Left ventricle myocardium inferior (tissue), 1 donor: Measurements from ENCODE around the gene CD99L2. TPM values are rescaled to one million over a fixed set of nuclear protein-coding genes. Genes with fewer than 3 reads are reported as not detected.

Source experiments
- DNase-seq: peaks from one replicate; pipeline ENCODE4 v3.0.0-alpha.2; 2020
- H3K27ac ChIP-seq: fragments of 200-600 bp; replicated peaks from 2 replicates; pipeline ENCODE4 v1.8.0; 2021
- H3K27me3 ChIP-seq: fragments of 200-600 bp; 2 replicates; pipeline ENCODE4 v1.8.0; 2021; ENCODE audit warnings: low read depth
- H3K36me3 ChIP-seq: fragments of 200-600 bp; 2 replicates; pipeline ENCODE4 v1.8.0; 2021
- H3K4me1 ChIP-seq: fragments of 200-600 bp; 2 replicates; pipeline ENCODE4 v1.8.0; 2021
- H3K4me3 ChIP-seq: fragments of 200-600 bp; 2 replicates; pipeline ENCODE4 v1.8.0; 2021; ENCODE audit warnings: mild to moderate bottlenecking, moderate library complexity
- H3K9me3 ChIP-seq: fragments of 200-600 bp; replicated peaks from 2 replicates; pipeline ENCODE4 v1.8.0; 2021
- intact Hi-C: fragments of 100-400 bp; cut with micrococcal nuclease; formaldehyde crosslinking; loops from one replicate; pipeline ENCODE4 v1.11.0; 2022
- total RNA-seq: library from RNA; stranded (reverse); fragmentation: NEBNext Ultra II Directional; extraction: Animal tissue kit (Norgen Biotek cat#: 25700); gene quantifications from one replicate; pipeline ENCODE4 v1.2.1, GENCODE V29; 2021
- TF ChIP-seq, protein P1 (sequence below): fragments of 200-600 bp; IDR thresholded peaks from 2 replicates; pipeline ENCODE4 v1.8.0; 2021; ENCODE audit warnings: antibody characterized with exemption, mild to moderate bottlenecking, borderline replicate concordance
- donor health status: DM: no; HTN: yes; CAD: no; lungs with severe emphysema.

The CD99L2 gene
- total RNA-seq, 1 donor from 2014 or later, result 68.1 TPM

DNA sequence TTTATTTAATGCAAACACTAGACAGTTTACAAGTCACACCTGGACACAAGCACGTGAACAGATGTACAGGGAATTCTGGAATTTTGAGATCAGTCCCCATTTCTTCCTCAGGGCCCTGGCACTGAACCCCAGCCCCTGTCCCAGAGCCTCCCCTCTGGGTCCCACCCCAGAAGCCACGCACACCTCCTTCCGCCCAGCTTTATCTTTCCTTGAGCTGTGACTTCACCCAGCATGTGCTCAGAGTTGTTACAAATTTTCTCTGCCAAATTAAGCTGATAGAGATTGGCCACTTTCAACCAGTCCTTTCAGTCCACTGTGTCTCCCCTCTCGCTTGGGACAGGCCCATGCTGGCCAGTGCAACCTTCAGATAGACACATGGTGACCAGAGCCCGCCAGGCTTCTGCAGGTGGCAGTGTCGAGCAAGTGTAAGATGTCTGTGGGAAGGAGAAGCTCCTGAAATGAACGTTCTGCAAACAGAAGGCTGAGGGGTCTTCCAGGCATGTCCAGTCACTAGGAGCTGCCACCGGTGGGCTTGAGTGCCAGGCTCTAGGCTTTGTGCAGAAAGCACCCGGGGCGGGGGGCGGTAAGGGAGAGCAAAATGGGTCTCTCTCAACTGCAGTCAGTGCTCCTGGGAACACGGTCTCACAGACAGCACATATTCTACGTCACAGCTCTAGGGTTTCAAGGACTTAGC, 132.0 kb downstream of the CD99L2 start:
- peaks cover 14% of the 10 kb centered on the region for H3K4me1 ChIP-seq
- H3K27me3 ChIP-seq, result no peaks in the 10 kb centered on the region
- TF ChIP-seq, protein P1, sequence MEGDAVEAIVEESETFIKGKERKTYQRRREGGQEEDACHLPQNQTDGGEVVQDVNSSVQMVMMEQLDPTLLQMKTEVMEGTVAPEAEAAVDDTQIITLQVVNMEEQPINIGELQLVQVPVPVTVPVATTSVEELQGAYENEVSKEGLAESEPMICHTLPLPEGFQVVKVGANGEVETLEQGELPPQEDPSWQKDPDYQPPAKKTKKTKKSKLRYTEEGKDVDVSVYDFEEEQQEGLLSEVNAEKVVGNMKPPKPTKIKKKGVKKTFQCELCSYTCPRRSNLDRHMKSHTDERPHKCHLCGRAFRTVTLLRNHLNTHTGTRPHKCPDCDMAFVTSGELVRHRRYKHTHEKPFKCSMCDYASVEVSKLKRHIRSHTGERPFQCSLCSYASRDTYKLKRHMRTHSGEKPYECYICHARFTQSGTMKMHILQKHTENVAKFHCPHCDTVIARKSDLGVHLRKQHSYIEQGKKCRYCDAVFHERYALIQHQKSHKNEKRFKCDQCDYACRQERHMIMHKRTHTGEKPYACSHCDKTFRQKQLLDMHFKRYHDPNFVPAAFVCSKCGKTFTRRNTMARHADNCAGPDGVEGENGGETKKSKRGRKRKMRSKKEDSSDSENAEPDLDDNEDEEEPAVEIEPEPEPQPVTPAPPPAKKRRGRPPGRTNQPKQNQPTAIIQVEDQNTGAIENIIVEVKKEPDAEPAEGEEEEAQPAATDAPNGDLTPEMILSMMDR, result peak; percentile 7
- no peaks in the 10 kb centered on the region for H3K9me3 ChIP-seq
- no peaks in the 10 kb centered on the region for H3K36me3 ChIP-seq
- DNase-seq, result no peak
- no peak overlapping the region for H3K4me3 ChIP-seq
- H3K27ac ChIP-seq, result no peak overlapping the region
- intact Hi-C loops, result no loop called here

DNA sequence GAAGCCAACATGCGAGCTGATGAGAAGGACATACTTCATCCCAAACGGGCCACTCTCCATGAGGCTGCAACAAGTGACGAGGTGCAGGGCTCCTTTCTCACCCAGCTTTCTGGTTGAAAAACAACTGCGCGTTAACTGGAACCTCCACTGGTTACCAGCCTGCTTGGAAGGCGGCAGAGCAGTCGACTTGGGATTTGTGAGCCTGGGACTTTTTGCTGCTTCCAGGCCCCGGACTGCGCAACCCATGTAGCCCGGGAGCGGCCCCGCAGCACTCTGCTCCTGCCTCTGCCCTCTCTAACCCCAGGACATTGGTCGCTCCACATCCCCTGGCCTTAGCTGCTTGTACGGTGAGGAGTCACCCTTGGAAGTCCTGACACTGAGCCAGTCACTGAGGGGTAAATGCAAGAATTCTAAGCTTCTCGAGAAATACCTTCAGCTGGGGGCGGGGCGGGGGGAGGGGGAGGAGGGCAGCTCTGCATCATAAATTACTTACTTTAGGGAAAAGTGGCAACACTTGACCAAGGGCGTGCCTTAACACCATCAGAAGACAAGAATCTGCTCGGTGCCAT, 132.6 kb downstream of the CD99L2 start:
- no peaks in the 10 kb centered on the region for H3K36me3 ChIP-seq
- TF ChIP-seq, protein P1, result no peak
- no peaks in the 10 kb centered on the region for H3K9me3 ChIP-seq
- intact Hi-C loops, result no loop called here
- no peak overlapping the region for H3K4me3 ChIP-seq
- no peak for DNase-seq
- H3K27ac ChIP-seq, result no peak overlapping the region
- no peaks in the 10 kb centered on the region for H3K27me3 ChIP-seq
- H3K4me1 ChIP-seq, result peaks cover 14% of the 10 kb centered on the region

DNA sequence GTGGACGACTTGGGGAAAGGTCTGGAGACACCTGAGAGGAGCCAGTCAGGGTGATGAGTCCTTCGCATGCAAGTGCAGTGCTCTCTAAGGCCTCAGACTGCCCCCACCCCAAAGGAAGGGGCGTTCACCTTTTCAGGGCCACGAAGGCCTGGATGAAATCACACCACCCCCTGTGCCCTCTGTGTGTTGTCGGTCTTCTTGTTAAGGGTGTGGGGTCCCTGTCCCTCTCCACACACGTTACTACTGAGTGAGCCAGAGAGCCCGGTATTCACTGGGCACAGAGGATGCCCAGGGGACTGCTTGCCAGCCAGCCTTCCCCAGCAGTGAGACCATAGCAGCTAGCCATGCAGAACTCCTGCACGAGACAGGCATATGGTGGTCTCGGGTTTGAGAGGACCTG, 133.2 kb downstream of the CD99L2 start:
- H3K9me3 ChIP-seq, result no peaks in the 10 kb centered on the region
- H3K27me3 ChIP-seq, result no peaks in the 10 kb centered on the region
- intact Hi-C loops, result no loop called here
- TF ChIP-seq, protein P1, result no peak
- DNase-seq, result no peak
- no peaks in the 10 kb centered on the region for H3K36me3 ChIP-seq
- no peak overlapping the region for H3K4me3 ChIP-seq
- no peak overlapping the region for H3K27ac ChIP-seq
- H3K4me1 ChIP-seq, result peaks cover 14% of the 10 kb centered on the region

DNA sequence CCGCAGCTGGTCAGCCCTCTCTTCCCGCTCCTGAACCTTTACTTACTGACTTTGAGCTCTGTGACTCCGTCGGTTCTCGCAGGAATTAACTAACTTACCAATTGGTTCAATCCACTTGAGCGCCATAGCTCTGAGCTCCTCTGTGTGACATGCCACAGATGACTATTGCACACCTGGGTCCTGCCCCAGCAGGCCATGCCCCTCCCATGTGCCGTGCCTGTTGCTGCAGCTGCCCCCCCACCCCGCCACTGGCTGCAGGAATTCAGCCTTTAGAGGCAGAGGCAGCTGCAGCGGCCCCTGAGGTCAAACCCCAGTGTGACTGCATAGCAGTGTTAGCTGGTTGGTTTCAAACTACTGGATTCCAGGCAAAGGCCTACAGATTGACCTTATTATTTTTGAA, 134.7 kb downstream of the CD99L2 start:
- Histone ChIP-seq H3K4me3 (no peak overlapping the region), H3K9me3 (no peaks in the 10 kb centered on the region), H3K27ac (no peak overlapping the region), H3K36me3 (no peaks in the 10 kb centered on the region), H3K4me1 (peaks cover 14% of the 10 kb centered on the region), H3K27me3 (no peaks in the 10 kb centered on the region)
- intact Hi-C loops, result no loop called here
- no peak for DNase-seq
- TF ChIP-seq, protein P1, result no peak

DNA sequence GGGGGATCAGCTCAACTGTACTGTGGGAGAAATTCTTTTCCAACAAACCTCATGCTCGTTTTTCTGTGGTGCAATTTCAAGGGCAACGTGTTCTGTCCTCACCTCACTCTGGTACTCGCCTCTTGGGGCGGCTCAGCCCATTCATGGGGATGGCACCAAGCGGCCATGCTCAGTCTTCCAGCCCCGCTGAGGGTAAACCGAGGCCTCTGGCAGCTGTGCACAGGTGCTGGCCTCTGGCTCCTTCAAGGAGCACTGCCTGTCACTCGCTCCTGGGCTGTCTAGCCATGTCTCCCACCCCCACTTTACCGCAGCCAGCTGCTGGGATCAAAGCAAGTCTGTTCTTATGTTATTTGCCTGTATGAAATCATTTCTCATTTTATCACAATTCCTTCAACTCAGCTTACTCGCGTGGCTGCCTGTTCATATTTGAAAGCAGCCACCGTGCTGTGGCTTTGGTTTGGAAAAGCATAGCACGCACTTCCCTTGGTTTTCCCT, 135.1 kb downstream of the CD99L2 start:
- Histone ChIP-seq H3K27ac (no peak overlapping the region), H3K9me3 (no peaks in the 10 kb centered on the region), H3K36me3 (no peaks in the 10 kb centered on the region), H3K4me3 (no peak overlapping the region), H3K27me3 (no peaks in the 10 kb centered on the region), H3K4me1 (peaks cover 14% of the 10 kb centered on the region)
- TF ChIP-seq, protein P1, result no peak
- no peak for DNase-seq
- intact Hi-C loops, result no loop called here
